PC-9 (cell line): ENCODE measurements around the gene KRTAP27-1. TPM values are rescaled to one million over a fixed set of nuclear protein-coding genes. Genes with fewer than 3 reads are reported as not detected.

Experiments
- BruUV-seq: library from RNA; stranded (reverse); fragments of 400-500 nt; replicated peaks from 2 replicates; lab custom pipeline; 2021; lab: Mats Ljungman, UMichigan
- CTCF ChIA-PET: fragments of 300-600 bp; sonication (Branson Sonifier 250); formaldehyde crosslinking; loops from one replicate; lab custom pipeline; 2022; ENCODE audit warnings: antibody characterized with exemption; lab: Charles Lee
- POLR2A ChIA-PET: fragments of 300-600 bp; sonication (Branson Sonifier 250); formaldehyde crosslinking; loops from one replicate; lab custom pipeline; 2022; ENCODE audit warnings: antibody characterized with exemption; ENCODE audit not compliant: unreplicated experiment; lab: Charles Lee
- DNase-seq, 2 experiments: peaks; one replicate each; pipeline versions ENCODE4 v3.0.0 to v3.0.0-alpha.2; 2015 to 2022; ENCODE audit warnings: mixed read lengths in 1 of 2
- H2AFZ ChIP-seq: fragments of 200-600 bp; sonication (generic); 2 replicates; pipeline ENCODE4 v1.8.1; 2017; ENCODE audit warnings: antibody characterized with exemption
- H3F3A ChIP-seq: fragments of 200-600 bp; sonication (generic); 2 replicates; pipeline ENCODE4 v1.8.1; 2017; ENCODE audit warnings: antibody characterized with exemption, mild to moderate bottlenecking, low read depth; ENCODE audit not compliant: insufficient read depth
- H3K27ac ChIP-seq: fragments of 200-600 bp; sonication (generic); 2 replicates; pipeline ENCODE4 v1.6.1; 2016; ENCODE audit warnings: mixed run types
- H3K27me3 ChIP-seq: fragments of 200-600 bp; sonication (generic); 2 replicates; pipeline ENCODE4 v1.6.1; 2016; ENCODE audit warnings: low read depth, mixed run types; ENCODE audit not compliant: insufficient read depth
- H3K36me3 ChIP-seq: fragments of 200-600 bp; sonication (generic); 2 replicates; pipeline ENCODE4 v1.6.1; 2016; ENCODE audit warnings: low read depth, mixed run types
- H3K4me1 ChIP-seq: fragments of 200-600 bp; sonication (generic); replicated peaks from 2 replicates; pipeline ENCODE4 v1.6.1; 2016; ENCODE audit warnings: mixed run types; ENCODE audit not compliant: insufficient read depth
- H3K4me2 ChIP-seq: fragments of 200-600 bp; sonication (generic); 2 replicates; pipeline ENCODE4 v1.6.1; 2017; ENCODE audit warnings: mixed run types
- H3K4me3 ChIP-seq: fragments of 200-600 bp; sonication (generic); 2 replicates; pipeline ENCODE4 v1.6.1; 2016; ENCODE audit warnings: mixed run types
- H3K79me2 ChIP-seq: fragments of 200-600 bp; sonication (generic); 2 replicates; pipeline ENCODE4 v1.6.1; 2017; ENCODE audit warnings: low read depth, mixed run types
- H3K9me2 ChIP-seq: fragments of 200-600 bp; sonication (generic); 2 replicates; pipeline ENCODE4 v1.8.1; 2017; ENCODE audit warnings: mild to moderate bottlenecking; ENCODE audit not compliant: insufficient read depth
- H3K9me3 ChIP-seq: fragments of 200-600 bp; sonication (generic); 2 replicates; pipeline ENCODE4 v1.8.1; 2016; ENCODE audit warnings: low read depth; ENCODE audit not compliant: insufficient read depth
- H4K20me1 ChIP-seq: fragments of 200-600 bp; sonication (generic); 2 replicates; pipeline ENCODE4 v1.8.1; 2017; ENCODE audit not compliant: insufficient read depth
- EZH2 ChIP-seq: fragments of 200-600 bp; sonication (generic); IDR thresholded peaks from 2 replicates; pipeline ENCODE4 v1.8.0; 2017; ENCODE audit warnings: antibody characterized with exemption, low read depth
- intact Hi-C: fragments of 100-400 bp; cut with micrococcal nuclease; formaldehyde crosslinking; loops from one replicate; pipeline ENCODE4 v1.10.0; 2022; ENCODE audit not compliant: unreplicated experiment
- total RNA-seq: library from RNA; stranded (reverse); gene quantifications from 2 replicates; pipeline ENCODE4 v1.2.3, GENCODE V29; 2021
- TF ChIP-seq, protein P1 (sequence below): fragments of 200-600 bp; sonication (generic); conservative IDR thresholded peaks from 2 replicates; pipeline ENCODE4 v1.6.1; 2017; ENCODE audit warnings: mixed run types, antibody characterized with exemption, mild to moderate bottlenecking, moderate library complexity

Gene KRTAP27-1
- total RNA-seq, 1 experiment from 2014 or later = not detected

DNA sequence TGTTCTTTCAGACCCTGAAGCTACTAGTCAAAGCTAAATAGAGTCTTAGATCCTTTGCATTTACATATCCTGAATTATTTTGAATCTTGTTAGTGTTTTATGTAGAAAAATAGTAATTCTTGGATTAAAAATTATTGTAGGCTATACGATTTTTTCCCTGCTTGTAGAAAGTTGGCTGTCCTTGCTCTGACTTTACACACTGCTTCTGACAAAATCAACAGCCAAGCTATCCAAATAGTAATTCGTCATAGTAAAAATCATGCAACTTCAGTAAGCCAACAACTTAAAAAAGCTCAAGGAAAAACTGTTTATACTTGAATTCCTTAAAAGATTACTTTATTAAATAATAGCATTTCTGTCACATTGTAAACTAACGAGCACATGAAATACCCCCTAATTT lies 18.4 kb upstream of the KRTAP27-1 start:
- BruUV-seq = no TSS peak
- DNase-seq = no peak
- Histone ChIP-seq H3K79me2 (no peaks in the 10 kb centered on the region), H3K9me3 (no peaks in the 10 kb centered on the region), H3K4me2 (no peak overlapping the region), H3F3A (no peaks in the 10 kb centered on the region), H3K4me3 (no peak overlapping the region), H2AFZ (no peak overlapping the region), H4K20me1 (no peaks in the 10 kb centered on the region), H3K4me1 (no peaks in the 10 kb centered on the region), H3K27me3 (no peaks in the 10 kb centered on the region), H3K27ac (no peak overlapping the region), H3K36me3 (no peaks in the 10 kb centered on the region), H3K9me2 (no peaks in the 10 kb centered on the region)
- ChIA-PET CTCF (no interaction called here), POLR2A (no interaction called here)
- intact Hi-C loops = no loop called here
- TF ChIP-seq, protein P1, sequence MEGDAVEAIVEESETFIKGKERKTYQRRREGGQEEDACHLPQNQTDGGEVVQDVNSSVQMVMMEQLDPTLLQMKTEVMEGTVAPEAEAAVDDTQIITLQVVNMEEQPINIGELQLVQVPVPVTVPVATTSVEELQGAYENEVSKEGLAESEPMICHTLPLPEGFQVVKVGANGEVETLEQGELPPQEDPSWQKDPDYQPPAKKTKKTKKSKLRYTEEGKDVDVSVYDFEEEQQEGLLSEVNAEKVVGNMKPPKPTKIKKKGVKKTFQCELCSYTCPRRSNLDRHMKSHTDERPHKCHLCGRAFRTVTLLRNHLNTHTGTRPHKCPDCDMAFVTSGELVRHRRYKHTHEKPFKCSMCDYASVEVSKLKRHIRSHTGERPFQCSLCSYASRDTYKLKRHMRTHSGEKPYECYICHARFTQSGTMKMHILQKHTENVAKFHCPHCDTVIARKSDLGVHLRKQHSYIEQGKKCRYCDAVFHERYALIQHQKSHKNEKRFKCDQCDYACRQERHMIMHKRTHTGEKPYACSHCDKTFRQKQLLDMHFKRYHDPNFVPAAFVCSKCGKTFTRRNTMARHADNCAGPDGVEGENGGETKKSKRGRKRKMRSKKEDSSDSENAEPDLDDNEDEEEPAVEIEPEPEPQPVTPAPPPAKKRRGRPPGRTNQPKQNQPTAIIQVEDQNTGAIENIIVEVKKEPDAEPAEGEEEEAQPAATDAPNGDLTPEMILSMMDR = no peak
- no peak for TF ChIP-seq EZH2

DNA sequence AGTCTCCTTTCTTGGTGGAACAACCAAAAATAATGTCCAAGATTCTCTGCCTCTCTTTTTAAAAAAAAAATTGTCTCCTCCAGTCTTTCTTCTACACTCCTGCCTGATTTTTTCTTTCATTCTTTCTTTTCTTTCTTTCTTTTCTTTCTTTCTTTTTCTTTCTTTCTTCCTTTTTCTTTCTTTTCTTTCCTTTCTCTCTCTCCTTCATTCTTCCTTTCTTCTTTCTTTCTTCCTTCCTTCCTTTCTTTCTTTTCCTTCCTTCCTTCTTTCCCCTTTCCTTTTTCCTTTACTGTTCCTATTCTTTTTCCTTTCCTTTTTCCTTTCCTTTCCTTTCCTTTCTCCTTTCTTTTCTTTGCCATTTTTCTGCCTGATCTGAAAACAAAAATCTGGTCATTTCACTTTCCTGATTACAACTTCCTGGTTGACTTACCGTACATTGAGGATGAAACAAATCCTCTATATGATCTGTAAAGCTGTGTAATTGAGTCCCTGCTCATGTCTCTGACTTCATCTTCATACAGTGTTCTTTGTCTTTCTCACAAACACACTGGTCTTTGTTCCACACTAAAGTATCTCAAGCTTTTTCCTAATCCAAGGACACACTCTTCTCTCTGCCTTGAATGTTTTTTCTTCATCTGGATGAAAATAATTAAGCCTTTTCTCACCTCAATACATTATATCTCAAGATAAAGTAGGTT lies 17.0 kb upstream of the KRTAP27-1 start:
- no peak overlapping the region for H2AFZ ChIP-seq
- POLR2A ChIA-PET = no interaction called here
- H3K36me3 ChIP-seq = no peaks in the 10 kb centered on the region
- no peak overlapping the region for H3K4me3 ChIP-seq
- H3K79me2 ChIP-seq = no peaks in the 10 kb centered on the region
- no peak overlapping the region for H3K4me2 ChIP-seq
- no peaks in the 10 kb centered on the region for H3F3A ChIP-seq
- H3K4me1 ChIP-seq = 0 out of 2 replicates have a peak, but pooled peaks cover 4% of the 10 kb centered on the region
- TF ChIP-seq EZH2 = no peak
- TF ChIP-seq, protein P1 = no peak
- no peaks in the 10 kb centered on the region for H3K9me2 ChIP-seq
- H3K9me3 ChIP-seq = no peaks in the 10 kb centered on the region
- BruUV-seq = no TSS peak
- H4K20me1 ChIP-seq = no peaks in the 10 kb centered on the region
- intact Hi-C loops = no loop called here
- CTCF ChIA-PET = no interaction called here
- no peaks in the 10 kb centered on the region for H3K27me3 ChIP-seq
- H3K27ac ChIP-seq = no peak overlapping the region
- no peak for DNase-seq

DNA sequence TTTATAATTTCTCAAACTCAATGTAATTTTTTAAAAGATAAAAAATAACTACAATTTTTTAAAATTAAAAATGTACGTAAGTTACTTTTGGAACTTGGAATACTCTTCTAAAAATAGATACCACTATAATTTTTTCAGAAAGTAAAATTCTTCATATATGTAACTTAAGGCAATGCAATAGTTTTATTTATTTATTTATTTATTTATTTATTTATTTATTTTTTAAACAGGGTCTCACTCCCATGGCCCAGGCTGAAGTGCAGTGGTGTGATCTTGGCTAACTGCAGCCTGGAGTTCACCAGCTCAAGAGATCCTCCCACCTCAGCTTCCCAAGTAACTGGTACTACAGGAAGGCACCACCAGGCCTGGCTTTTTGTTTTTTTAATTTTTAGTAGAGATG lies 14.0 kb upstream of the KRTAP27-1 start:
- no TSS peak for BruUV-seq
- H3K9me3 ChIP-seq = no peaks in the 10 kb centered on the region
- DNase-seq = no peak

More for the DNA sequence above, 14.0 kb upstream of the KRTAP27-1 start:
- Histone ChIP-seq H2AFZ (no peak overlapping the region), H3F3A (no peaks in the 10 kb centered on the region), H3K36me3 (no peaks in the 10 kb centered on the region), H3K27ac (no peak overlapping the region), H3K27me3 (no peaks in the 10 kb centered on the region), H3K9me2 (no peaks in the 10 kb centered on the region), H3K4me2 (no peak overlapping the region), H3K79me2 (no peaks in the 10 kb centered on the region), H3K4me1 (0 out of 2 replicates have a peak, but pooled peaks cover 7% of the 10 kb centered on the region), H4K20me1 (no peaks in the 10 kb centered on the region), H3K4me3 (no peak overlapping the region)
- ChIA-PET CTCF (no interaction called here), POLR2A (no interaction called here)
- intact Hi-C loops = no loop called here
- TF ChIP-seq, protein P1 = no peak
- TF ChIP-seq EZH2 = no peak
